Left renal pelvis (tissue), 4 donors: Measurements from ENCODE around the gene PAF1. TPM values are rescaled to one million over a fixed set of nuclear protein-coding genes. Genes with fewer than 3 reads are reported as not detected.

Experiments used
- DNase-seq, 4 donors: peaks; one replicate each; pipeline ENCODE4 v3.0.0-alpha.2; 2013; ENCODE audit warnings: low read depth in 4 of 4, low spot score in 3 of 4
- polyA plus RNA-seq, 4 donors: library from polyadenylated mRNA; unstranded; fragments of 120-200 nt; gene quantifications; one replicate each; pipeline ENCODE4 v1.2.1, GENCODE V29; 2013; ENCODE audit not compliant: insufficient read length in 4 of 4

The PAF1 gene
- polyA plus RNA-seq = 10 to 100 TPM; 53.9 to 76.8 (median 65.2) TPM

GRCh38 chr19:39390751-39391437 lies at the start of gene PAF1, which contains the start of gene MED29:
Gene PAF1, minus strand, starts transcription at chr19:39391106. Its CDS starts 242 bp downstream, at chr19:39390864.
Gene MED29, plus strand, starts transcription at chr19:39391378. Its CDS starts 45 bp downstream, at chr19:39391423.
- DNase-seq = peak; percentile 99

- no peak for DNase-seq
Measured at GRCh38 chr19:39438270-39438934, 47.5 kb upstream of the PAF1 start.

- DNase-seq = no peak
Measured at GRCh38 chr19:39436350-39436716, 45.4 kb upstream of the PAF1 start.

- peak; percentile 92 to 96 (median 94) for DNase-seq
Measured at GRCh38 chr19:39435499-39436349, 44.8 kb upstream of the PAF1 start, which contains the start of gene RPS16. Gene RPS16, minus strand, starts transcription at chr19:39435949. Its CDS starts 54 bp downstream, at chr19:39435895.

GRCh38 chr19:39434123-39435076 lies 43.5 kb upstream of the PAF1 start:
- DNase-seq = no peak

GRCh38 chr19:39433480-39434079 lies 42.7 kb upstream of the PAF1 start:
- DNase-seq = no peak

GRCh38 chr19:39432677-39433025 lies 41.7 kb upstream of the PAF1 start:
- no peak for DNase-seq

- DNase-seq = no peak
Measured at GRCh38 chr19:39430675-39431593, 40.0 kb upstream of the PAF1 start.

GRCh38 chr19:39428283-39429112 lies 37.6 kb upstream of the PAF1 start:
- peak in 2 of 4 donors; percentile 79 to 83 for DNase-seq

GRCh38 chr19:39427707-39428106 lies 36.8 kb upstream of the PAF1 start:
- no peak for DNase-seq

GRCh38 chr19:39426170-39426569 lies 35.3 kb upstream of the PAF1 start:
- DNase-seq = no peak

- no peak for DNase-seq
Measured at GRCh38 chr19:39425744-39426143, 34.8 kb upstream of the PAF1 start.

- DNase-seq = no peak
Measured at GRCh38 chr19:39424934-39425333, 34.0 kb upstream of the PAF1 start.

- no peak for DNase-seq
Measured at GRCh38 chr19:39423258-39424086, 32.6 kb upstream of the PAF1 start.

- DNase-seq = no peak
Measured at GRCh38 chr19:39422020-39422419, 31.1 kb upstream of the PAF1 start.

GRCh38 chr19:39420769-39421168 lies 29.9 kb upstream of the PAF1 start:
- DNase-seq = no peak

- no peak for DNase-seq
Measured at GRCh38 chr19:39419003-39419402, 28.1 kb upstream of the PAF1 start.
